GM21576 (cell line): ENCODE results near the gene SKAP2.

Experiments used
- ATAC-seq: cut with Tn5 transposase; IDR thresholded peaks from one replicate; pipeline ENCODE4 v1.9.1; 2021; ENCODE audit warnings: mild to moderate bottlenecking, moderate library complexity; ENCODE audit not compliant: unreplicated experiment

Gene SKAP2, protein sequence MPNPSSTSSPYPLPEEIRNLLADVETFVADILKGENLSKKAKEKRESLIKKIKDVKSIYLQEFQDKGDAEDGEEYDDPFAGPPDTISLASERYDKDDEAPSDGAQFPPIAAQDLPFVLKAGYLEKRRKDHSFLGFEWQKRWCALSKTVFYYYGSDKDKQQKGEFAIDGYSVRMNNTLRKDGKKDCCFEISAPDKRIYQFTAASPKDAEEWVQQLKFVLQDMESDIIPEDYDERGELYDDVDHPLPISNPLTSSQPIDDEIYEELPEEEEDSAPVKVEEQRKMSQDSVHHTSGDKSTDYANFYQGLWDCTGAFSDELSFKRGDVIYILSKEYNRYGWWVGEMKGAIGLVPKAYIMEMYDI

DNA sequence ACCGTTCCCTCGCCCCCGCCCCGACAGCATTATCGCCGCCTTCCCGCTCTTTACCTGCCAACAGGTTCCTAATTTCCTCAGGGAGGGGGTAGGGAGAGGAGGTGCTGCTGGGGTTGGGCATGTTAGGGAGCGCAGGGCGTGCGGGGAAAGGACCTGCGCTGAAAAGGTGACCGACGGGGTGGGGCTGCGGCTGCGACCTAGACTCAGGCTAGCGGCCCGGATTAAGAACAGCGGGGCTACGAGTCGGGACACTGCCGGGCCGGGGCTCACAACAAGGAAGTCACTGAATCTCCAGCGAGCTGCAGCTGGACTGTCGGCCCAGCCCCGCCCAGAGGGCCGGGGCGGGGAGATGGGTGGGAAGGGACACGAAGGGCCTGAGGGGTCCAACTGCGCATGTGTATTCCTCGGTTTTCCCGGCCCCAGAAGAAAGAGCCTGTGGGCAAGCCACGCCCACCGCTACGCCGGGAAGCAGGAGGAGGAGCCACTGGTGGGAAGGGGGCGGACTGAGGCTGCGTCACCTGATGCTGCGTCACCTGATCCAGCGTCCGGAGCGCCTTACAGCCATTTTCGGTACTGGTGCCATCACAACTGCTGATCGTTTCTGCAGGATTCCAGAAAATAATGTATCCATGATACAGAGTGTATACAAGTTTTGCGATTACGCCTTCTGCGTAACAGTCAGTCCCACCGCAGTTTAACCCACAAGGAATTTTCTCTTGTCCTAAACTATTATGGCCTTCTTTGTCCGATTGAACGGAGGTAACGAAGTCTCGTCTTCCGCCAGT, at the start of gene SKAP2:
SKAP2 (minus strand) TSS at position 282 of the 785 bp plus-strand sequence; CDS start at position 121, 161 bp downstream.
- ATAC-seq: peak; percentile 93

DNA sequence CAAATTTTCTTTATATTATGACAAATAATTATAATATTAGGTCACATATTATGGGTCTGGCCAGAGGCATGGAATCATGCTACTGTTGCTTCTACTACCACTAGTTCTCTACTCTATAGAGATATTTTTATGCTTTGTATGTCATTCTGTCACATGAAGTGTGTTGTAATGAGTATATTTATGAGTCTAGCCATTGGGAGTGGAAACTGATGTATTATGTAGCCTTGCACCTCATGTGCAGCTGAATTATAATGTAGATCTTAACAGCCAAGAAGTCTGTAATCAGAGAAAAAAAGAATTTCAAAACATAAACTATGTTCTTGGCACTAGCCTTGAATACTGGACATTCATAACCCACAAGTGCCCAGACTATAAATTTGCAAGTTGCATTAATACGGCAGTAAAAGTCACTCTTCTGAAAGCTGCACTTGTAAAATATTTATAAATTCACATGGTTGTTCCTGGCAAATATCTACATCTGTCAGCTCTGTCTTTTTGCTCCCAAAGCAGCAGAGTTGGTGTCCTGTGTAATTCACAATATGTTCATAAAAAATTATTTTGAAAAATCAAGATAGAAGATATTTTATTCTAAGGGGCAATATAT, 48.6 kb upstream of the SKAP2 start:
- no peak for ATAC-seq

DNA sequence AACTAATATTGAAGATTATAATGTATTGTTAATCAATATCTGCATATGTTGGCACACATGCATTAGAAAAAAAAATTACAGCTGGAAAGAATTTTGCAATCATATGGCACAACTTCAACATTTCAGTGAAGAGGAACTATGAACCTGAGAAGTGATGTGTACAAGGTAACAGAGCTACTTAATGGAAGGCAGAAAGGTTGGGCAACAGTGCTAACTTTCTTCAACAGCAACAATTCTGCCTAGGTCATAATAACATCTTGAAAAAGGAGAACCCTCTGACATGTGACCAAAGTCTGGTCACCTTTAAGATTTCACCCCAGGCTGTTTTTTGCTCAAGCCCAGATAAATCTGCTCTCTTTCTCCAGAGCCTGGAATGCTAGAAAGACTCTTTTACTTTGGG, 47.9 kb upstream of the SKAP2 start:
- ATAC-seq: no peak

DNA sequence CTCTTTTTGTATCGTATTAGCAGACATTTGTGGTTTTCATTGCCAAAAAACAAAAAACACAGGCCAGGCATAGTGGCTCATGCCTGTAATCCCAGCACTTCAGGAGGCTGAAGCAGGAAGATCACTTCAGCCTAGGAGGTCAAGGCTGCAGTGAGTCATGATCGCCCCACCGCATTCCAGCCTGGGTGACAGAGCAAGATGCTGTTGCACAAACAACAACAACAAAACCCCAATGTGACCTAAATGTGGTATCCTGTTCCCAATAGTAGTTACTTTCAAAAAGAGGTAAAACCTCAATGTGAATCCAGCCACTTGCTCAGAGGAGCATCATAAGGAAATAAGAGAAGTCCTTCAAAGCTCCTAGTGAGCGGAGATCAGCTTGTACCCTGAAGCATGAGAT, 45.8 kb upstream of the SKAP2 start:
- no peak for ATAC-seq

DNA sequence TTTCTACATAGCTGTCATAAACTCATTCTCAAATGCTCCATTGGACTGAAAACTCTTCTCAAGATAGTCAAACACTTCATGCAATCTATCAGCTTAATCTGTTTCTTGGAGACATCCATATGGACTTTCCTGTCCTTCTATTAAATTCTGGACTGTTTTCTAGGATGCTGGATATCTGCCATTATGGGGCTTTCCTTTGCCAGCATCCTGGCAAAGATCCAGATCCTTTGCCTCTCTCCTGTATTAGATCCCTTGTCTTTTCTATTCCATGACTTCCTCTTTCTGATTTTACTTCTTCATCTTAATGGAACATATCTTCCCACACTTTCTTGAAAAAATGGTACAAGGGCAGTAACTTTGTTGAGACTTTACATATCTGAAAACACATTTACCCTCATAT, 35.9 kb upstream of the SKAP2 start:
- no peak for ATAC-seq

DNA sequence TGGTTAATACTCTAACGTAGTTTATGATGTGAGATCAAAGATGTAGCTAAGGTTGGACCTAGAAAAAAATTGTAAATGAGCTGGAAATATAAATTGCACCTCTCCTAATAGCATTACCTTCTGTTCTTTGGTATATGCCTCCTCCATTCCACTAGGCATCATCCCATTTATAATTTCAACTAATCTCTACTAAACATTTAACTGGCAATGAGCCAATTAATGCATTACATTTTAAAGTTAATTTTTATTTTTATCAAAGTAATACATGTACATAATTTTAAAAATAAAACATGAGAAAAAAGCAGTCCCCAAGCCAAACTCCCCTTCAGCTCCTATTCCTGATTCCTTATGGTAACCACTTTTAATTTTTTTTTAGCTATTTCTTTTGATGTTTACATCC, 35.1 kb upstream of the SKAP2 start:
- ATAC-seq: no peak

DNA sequence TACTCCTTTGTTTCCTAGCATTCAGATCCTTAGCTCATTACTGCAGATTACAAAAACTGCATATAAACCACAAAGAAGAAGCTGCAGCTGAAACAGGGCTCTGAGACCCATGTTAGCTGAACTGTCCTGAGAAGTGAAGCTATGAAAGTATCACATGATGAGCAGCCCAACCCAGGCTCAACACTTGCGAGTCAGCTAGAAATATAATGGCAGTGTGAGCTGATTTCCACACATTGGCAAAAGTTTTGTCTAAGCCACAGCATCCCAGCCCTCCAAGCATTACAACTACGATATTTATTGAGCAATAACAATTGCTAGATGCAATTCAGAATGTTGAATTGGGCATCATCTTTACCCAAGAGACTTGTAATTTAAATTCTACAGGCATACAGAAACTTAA, 34.5 kb upstream of the SKAP2 start:
- ATAC-seq: no peak

DNA sequence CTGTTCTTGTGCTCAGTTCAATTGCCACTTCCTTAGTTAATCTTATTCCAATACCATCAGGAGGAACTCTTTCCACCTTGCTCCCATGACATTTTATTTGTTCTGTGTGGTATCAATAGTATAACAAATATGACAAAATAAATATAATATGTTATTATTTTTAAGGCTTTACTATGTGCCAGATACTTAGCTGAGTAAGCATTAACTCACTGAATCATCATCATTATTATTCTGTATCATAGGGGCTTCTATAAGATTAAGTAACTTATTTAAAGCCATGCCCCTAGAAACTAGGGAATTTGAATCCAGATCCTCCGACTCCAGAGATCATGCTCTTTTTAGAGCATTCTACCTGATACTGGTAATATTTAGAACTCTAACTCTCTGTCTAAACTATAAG, 33.5 kb upstream of the SKAP2 start:
- ATAC-seq: no peak

DNA sequence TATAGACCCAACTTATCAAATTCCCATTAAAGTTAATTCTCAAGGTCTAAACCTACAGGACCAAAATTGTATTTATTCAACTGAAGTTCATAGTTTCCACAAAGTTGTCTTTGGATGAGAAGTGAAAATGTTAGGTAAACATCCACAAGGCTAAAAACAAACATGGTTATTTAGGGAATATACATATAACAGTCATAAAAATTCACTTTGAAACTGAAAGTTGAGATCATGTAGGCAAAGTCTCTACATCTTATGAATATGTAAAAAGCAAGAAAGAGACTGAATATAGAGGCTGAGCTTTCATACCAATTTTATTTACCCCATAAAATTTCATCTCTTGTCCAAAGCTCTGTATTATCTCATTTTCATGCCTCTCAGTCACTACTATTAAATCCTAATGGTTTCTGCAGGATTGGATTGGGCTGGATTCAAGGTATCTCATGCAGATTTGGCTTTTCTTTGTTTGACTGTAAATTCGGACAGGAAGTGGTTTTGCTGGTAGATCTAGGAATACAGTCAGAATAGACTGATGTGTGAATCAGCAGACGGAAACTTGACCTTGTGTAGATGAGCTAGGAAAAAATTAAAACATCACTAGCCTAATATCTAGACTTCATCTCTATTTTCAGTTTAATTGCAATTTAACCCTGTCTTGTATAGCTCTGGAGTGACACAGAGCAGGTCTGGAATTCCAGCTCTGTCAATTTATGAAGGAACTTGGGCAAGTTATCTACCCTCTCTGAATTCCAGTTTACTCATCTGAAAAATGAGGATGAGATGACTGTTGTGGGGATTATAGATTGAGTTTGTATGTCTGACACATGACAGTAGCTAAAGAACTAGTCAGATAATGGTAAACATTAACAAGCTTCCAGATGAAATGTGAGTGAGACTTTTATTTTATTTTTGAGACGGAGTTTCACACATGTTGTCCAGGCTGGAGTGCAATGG, 27.3 kb upstream of the SKAP2 start:
- ATAC-seq: no peak

DNA sequence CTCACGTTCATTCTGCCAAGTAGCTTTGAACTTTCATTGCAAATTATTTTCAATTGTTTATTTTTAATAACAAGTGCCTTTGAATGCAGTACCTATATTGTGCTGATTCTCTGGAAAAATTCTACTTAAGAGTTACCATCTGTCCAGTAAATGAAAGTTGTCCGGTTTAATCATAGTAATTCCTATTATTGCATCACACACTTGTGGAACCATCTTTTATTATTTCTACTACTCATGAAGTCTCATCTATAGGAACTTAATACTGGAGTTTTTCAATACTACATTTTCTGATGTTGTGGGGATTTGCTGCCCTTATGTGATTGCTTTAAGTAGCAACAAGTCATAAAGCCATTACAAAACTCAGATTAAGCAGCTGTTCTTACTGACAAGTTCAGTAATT, 16.5 kb upstream of the SKAP2 start:
- ATAC-seq: no peak

DNA sequence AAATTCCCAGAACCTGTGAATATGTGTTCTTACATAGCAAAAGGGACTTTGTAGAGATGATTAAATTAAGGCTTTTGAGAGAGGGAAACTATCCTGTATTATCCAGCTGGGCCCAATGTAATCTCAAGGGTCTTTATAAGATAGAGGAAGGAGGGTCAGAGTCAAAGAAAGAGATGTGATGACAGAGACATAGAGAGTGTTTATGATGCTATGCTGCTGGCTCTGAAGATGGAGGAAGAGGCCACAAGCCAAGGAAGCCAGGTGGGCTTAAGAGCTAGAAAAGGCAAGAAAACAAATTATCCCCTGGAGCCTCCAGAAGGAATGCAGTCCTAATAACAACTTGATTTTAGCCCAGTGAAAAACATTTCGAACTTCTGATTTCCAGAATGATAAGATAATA, 15.3 kb upstream of the SKAP2 start:
- no peak for ATAC-seq

DNA sequence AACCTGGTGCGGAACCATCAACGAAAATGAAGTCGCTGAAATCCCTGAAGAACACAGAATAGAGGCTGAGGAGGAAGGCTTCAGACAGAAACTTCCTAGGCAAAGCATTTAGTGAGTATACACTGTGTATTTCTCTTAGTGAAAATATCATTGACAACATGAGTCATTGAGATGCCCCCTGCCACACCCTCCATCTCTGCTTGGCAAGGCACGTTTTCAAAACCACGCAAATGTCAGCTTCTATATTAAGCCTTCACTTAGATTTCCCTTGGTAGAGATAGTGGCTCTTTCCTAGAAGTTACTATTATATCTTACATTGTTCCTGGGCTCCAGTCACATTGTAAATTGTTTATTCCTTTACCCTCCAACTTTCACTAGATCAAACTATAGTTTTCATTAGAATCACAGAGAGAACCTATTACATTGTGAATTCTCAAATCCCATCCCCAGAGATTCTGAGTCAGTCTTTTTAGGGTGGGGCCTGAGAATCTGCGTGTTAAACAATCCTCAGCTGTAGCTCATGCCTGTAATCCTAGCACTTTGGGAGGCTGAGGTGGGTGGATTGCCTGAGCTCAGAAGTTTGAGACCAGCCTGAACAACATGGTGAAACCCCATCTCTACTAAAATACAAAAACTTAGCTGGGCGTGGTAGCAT, 4.6 kb upstream of the SKAP2 start:
- no peak for ATAC-seq

DNA sequence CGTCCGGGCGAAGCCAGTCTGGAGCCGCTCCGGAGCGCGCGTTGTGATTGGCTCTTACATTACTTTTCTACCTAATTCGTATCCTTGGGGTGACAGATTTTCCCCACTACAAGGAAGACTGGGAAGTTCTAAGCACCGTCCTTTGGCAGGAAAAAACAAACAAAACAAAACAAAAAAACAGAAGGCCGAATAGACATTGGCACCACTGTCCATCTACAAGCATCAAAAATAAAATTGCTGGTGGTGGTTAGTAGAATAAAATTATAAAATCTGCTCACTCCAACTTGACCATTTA, 651 bp upstream of the SKAP2 start:
- ATAC-seq: peak; percentile 32

DNA sequence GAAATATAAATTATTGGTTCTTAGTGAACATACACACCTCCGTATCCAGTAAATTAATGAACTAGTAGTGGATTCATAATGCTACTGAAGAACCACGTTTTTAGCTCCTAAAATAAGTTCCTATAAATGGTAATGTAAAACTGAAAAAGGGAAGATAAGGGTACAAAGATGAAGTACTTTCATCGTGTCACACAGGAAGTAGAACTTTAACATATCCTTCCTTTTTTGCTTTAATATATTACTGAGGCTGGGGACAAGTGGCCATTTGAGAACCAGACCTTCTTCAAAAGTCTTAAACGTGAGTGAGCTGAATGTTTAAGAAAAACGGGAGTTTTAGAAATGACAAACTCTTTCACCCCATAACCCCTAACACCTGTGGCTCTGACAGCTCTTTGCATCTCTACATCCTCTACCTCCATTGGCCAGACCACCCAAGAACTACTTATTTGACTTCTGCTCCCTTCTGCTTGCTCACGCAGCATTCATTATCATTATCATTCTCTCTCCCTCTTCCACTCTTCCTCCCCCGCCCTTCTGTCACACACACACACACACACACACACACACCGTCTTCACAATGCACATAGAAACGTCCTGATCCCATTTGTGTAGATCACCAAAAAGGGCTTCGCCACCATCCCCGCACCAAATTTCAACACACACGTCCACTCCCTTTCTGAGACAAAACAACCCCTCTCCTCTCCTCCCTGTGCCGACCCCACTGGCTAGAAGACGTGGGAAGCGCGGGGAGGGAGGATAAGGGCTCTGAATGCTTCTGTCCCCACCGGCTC, 677 bp downstream of the SKAP2 start:
- ATAC-seq: peak; percentile 27

DNA sequence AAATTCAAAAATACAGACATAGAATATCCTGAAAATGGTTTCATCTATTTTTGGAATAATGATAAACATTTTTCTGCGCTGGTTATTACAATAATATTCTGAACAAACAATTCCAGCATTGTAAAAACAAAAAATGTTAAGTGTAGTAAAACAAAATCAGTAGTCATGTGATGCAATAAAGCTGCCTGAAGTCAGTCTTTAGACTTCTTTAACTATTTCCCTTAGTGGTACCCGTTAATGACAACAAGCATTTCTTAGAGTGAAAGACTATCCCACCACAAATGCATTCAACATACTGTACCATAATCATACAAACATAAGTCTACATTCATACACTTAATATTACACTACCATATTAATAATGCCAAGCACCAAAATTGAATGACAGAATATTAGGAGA, 1.6 kb downstream of the SKAP2 start:
- ATAC-seq: no peak

DNA sequence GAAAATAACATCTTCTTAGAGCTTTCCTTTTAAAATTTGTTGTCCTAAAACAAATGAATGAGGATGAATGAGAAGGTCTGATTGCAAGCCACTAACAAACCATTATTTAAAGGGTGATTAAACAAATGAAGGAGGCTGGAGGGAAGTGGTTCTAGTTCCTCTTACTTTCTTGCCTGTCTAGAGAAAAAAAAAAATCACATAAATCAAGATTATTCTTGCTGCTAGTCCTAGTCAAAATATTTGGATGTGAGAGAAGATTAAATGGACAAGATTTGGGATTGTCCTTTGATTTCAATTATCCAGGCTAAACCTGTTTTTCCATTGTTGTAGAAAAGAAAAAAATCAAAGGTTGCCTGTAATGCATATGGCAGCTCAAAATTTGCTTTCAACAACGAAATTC, 3.3 kb downstream of the SKAP2 start:
- no peak for ATAC-seq

DNA sequence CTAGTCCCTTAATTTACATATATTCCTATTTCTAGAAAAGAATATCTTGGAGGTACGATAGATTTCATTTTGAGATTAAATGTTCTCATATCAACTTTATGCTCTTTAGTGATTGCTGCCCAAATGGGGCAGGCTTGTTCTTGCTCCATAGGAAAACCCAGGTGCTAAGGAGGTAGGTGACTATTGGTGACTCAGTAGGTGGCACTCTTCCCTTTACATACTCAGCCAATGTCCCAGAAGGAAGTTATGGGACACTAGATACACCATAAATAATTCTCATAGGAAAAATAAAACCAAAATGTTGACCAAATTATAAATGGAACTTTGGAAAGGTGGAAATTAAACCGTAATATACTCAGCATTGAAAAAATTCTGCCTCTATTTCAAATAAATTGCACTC, 4.0 kb downstream of the SKAP2 start:
- no peak for ATAC-seq

DNA sequence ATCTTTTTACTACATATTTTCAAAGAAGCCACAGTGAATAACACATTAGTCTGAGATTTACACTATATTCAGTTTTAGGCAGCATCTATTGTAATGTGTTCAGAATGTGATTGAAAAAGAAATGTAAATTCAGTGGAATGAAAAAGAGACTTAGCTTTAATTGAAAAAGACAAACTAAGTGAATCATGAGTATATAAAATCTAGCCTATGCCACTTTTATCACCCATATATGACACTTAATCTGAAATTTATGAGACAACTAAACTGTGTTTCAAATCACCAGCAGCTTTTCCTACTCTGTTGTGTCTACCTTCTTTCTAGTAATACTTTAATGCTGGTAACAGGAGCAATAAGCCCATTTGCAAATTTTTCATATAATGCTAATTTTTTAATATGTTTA, 4.7 kb downstream of the SKAP2 start:
- ATAC-seq: no peak

DNA sequence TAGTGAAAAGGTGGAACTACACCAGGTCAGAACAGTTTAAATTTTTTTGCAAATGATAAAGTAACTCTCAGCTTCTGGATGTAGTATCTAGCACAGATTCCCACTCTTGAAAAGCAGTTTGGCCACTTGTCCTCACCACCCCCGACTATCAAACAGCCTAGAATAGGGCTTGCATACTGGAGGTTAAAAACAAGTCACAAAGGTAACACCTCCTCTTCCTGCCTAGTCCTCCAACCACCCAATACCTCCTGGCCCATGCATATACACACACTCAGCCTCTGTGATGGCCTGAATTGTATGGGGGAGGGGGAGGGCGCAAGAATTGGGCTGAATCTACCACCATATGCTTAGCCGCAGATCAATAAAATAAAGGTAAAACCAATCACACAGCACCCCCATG, 5.7 kb downstream of the SKAP2 start:
- ATAC-seq: no peak

DNA sequence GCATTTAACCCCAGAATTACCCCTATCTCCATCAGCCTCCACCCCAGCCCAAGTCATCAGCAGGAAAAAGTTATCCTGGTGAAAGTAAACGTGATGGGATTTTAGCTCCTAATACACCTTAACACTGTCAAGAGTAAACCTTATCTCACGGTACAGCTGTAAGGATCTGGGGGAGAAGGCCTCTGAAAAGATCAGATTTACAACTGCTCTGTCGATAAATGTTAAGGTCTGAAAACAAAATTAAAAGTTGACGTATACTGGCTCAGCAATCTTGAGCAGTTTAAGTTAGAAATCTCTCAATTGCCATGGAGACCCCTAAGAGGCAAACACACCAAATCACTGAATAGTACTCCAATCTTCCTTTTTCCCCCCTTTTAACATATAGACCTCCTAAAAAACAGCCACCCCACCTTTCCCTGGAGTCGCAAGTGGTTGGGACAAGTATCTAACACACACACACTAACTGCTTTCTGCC, 6.1 kb downstream of the SKAP2 start:
- ATAC-seq: no peak
